Measurements from ENCODE around the gene MRGPRE.

Gene MRGPRE

GRCh38 chr11:3206156-3206921 is 25.9 kb downstream of the MRGPRE start:
- Mint-ChIP-seq H3K27me3 (peaks cover 5% of the 10 kb centered on the region), H3K27ac (no peak overlapping the region), H3K4me3 (no peak overlapping the region), H3K4me1 (ENCODE audit: low read depth) (peaks cover 5% of the 10 kb centered on the region), H3K36me3 (ENCODE audit: low read depth) (no peaks in the 10 kb centered on the region), H3K9me3 (no peaks in the 10 kb centered on the region)

- H3K36me3 Mint-ChIP-seq (ENCODE audit: low read depth), result no peaks in the 10 kb centered on the region
- no peak overlapping the region for H3K4me3 Mint-ChIP-seq
- H3K27me3 Mint-ChIP-seq, result peaks cover 5% of the 10 kb centered on the region
These were observed 26.7 kb downstream of the MRGPRE start for GRCh38 chr11:3205261-3206155.

GRCh38 chr11:3204141-3205015 is 27.8 kb downstream of the MRGPRE start:
- H3K9me3 Mint-ChIP-seq, result no peaks in the 10 kb centered on the region
- H3K27ac Mint-ChIP-seq, result no peak overlapping the region
- H3K27me3 Mint-ChIP-seq, result peaks cover 5% of the 10 kb centered on the region
- peaks cover 5% of the 10 kb centered on the region for H3K4me1 Mint-ChIP-seq (ENCODE audit: low read depth)
- H3K4me3 Mint-ChIP-seq, result no peak overlapping the region
- no peaks in the 10 kb centered on the region for H3K36me3 Mint-ChIP-seq (ENCODE audit: low read depth)

More at GRCh38 chr11:3205261-3206155, 26.7 kb downstream of the MRGPRE start:
- no peaks in the 10 kb centered on the region for H3K9me3 Mint-ChIP-seq
- H3K27ac Mint-ChIP-seq, result no peak overlapping the region
- peaks cover 5% of the 10 kb centered on the region for H3K4me1 Mint-ChIP-seq (ENCODE audit: low read depth)

- H3K36me3 Mint-ChIP-seq (ENCODE audit: low read depth), result no peaks in the 10 kb centered on the region
- peaks cover 6% of the 10 kb centered on the region for H3K27me3 Mint-ChIP-seq
- no peak overlapping the region for H3K27ac Mint-ChIP-seq
- peaks cover 5% of the 10 kb centered on the region for H3K4me1 Mint-ChIP-seq (ENCODE audit: low read depth)
- no peak overlapping the region for H3K4me3 Mint-ChIP-seq
- no peaks in the 10 kb centered on the region for H3K9me3 Mint-ChIP-seq
These were observed 28.8 kb downstream of the MRGPRE start for GRCh38 chr11:3203221-3204043.

- Mint-ChIP-seq H3K4me3 (no peak overlapping the region), H3K4me1 (ENCODE audit: low read depth) (peaks cover 5% of the 10 kb centered on the region), H3K9me3 (no peaks in the 10 kb centered on the region), H3K27ac (no peak overlapping the region), H3K36me3 (ENCODE audit: low read depth) (no peaks in the 10 kb centered on the region), H3K27me3 (peaks cover 8% of the 10 kb centered on the region)
These were observed 29.5 kb downstream of the MRGPRE start for GRCh38 chr11:3202759-3203158.

GRCh38 chr11:3202305-3202704 is 29.9 kb downstream of the MRGPRE start:
- H3K9me3 Mint-ChIP-seq, result no peaks in the 10 kb centered on the region
- H3K36me3 Mint-ChIP-seq (ENCODE audit: low read depth), result no peaks in the 10 kb centered on the region
- no peak overlapping the region for H3K4me3 Mint-ChIP-seq
- peaks cover 8% of the 10 kb centered on the region for H3K27me3 Mint-ChIP-seq
- H3K27ac Mint-ChIP-seq, result no peak overlapping the region
- H3K4me1 Mint-ChIP-seq (ENCODE audit: low read depth), result peaks cover 5% of the 10 kb centered on the region

- H3K9me3 Mint-ChIP-seq, result no peaks in the 10 kb centered on the region
- peaks cover 5% of the 10 kb centered on the region for H3K4me1 Mint-ChIP-seq (ENCODE audit: low read depth)
- H3K27me3 Mint-ChIP-seq, result peaks cover 8% of the 10 kb centered on the region
- no peak overlapping the region for H3K27ac Mint-ChIP-seq
- H3K36me3 Mint-ChIP-seq (ENCODE audit: low read depth), result no peaks in the 10 kb centered on the region
- H3K4me3 Mint-ChIP-seq, result no peak overlapping the region
These were observed 30.5 kb downstream of the MRGPRE start for GRCh38 chr11:3201677-3202181.

GRCh38 chr11:3201112-3201581 is 31.1 kb downstream of the MRGPRE start:
- Mint-ChIP-seq H3K9me3 (no peaks in the 10 kb centered on the region), H3K36me3 (ENCODE audit: low read depth) (no peaks in the 10 kb centered on the region), H3K27ac (no peak overlapping the region), H3K27me3 (peaks cover 8% of the 10 kb centered on the region), H3K4me3 (no peak overlapping the region), H3K4me1 (ENCODE audit: low read depth) (peaks cover 5% of the 10 kb centered on the region)

- Mint-ChIP-seq H3K4me3 (no peak overlapping the region), H3K27ac (no peak overlapping the region), H3K4me1 (ENCODE audit: low read depth) (peaks cover 5% of the 10 kb centered on the region), H3K9me3 (no peaks in the 10 kb centered on the region), H3K27me3 (peaks cover 8% of the 10 kb centered on the region), H3K36me3 (ENCODE audit: low read depth) (no peaks in the 10 kb centered on the region)
These were observed 31.7 kb downstream of the MRGPRE start for GRCh38 chr11:3200388-3201111.

- H3K36me3 Mint-ChIP-seq (ENCODE audit: low read depth), result no peaks in the 10 kb centered on the region
- H3K27ac Mint-ChIP-seq, result no peak overlapping the region
- peaks cover 5% of the 10 kb centered on the region for H3K4me1 Mint-ChIP-seq (ENCODE audit: low read depth)
- H3K4me3 Mint-ChIP-seq, result no peak overlapping the region
- no peaks in the 10 kb centered on the region for H3K9me3 Mint-ChIP-seq
- peaks cover 8% of the 10 kb centered on the region for H3K27me3 Mint-ChIP-seq
These were observed 32.5 kb downstream of the MRGPRE start for GRCh38 chr11:3199537-3200295.

GRCh38 chr11:3198815-3199214 is 33.4 kb downstream of the MRGPRE start:
- Mint-ChIP-seq H3K4me1 (ENCODE audit: low read depth) (peaks cover 5% of the 10 kb centered on the region), H3K4me3 (no peak overlapping the region), H3K36me3 (ENCODE audit: low read depth) (no peaks in the 10 kb centered on the region), H3K27me3 (peaks cover 8% of the 10 kb centered on the region), H3K27ac (no peak overlapping the region), H3K9me3 (no peaks in the 10 kb centered on the region)

- H3K4me3 Mint-ChIP-seq, result no peak overlapping the region
These were observed 34.2 kb downstream of the MRGPRE start for GRCh38 chr11:3197878-3198528.

More at GRCh38 chr11:3197878-3198528, 34.2 kb downstream of the MRGPRE start:
- Mint-ChIP-seq H3K4me1 (ENCODE audit: low read depth) (peaks cover 5% of the 10 kb centered on the region), H3K27me3 (peaks cover 8% of the 10 kb centered on the region), H3K9me3 (no peaks in the 10 kb centered on the region), H3K36me3 (ENCODE audit: low read depth) (no peaks in the 10 kb centered on the region), H3K27ac (no peak overlapping the region)
